ENCODE measurements around the gene MEG3. TPM values are rescaled to one million over a fixed set of nuclear protein-coding genes. Genes with fewer than 3 reads are reported as not detected.
A peak's percentile ranks its signal among the peaks of the same experiment; 100 is the strongest.

MEG3 gene
- total and polyA plus RNA-seq, 4 donors = 21.4 to 454 (median 149) TPM

DNA sequence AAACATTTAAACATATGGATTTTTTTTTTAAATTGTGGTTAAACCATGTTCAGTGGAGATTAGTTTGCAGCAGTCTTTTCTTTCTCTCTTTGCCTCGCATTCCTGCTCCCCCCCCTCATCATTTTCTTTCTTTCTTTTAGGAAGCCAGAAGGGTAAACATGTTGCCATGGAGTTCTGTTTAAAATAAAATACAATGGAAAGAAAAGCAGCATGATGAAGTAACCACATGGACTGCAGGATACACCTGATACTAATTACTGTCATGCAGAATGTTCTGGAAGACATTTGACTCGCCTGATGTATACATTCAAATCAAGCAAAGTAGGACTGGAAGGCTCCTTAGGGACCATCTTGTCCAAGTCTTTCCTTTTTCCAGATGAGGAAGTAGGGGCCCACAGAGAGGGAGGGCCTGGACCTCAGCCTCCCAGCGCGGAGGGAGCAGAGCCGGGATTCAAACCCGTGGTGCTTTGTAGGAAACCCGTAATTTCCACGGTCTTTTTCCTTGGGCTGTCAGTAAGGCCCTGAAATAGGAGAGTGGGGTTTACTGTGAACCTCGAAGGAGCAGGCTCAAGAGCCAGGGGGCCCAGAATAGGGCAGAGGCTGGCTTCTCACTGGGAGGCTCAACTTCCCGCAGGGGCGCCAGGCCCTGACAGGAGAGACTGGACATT is 2.4 kb upstream of the MEG3 start:
- no peak overlapping the region for H3K4me3 ChIP-seq (ENCODE audit: low read length in 2 of 2)
- no peak overlapping the region for H3K27ac ChIP-seq (ENCODE audit: low read depth in 1 of 2, low read length in 2 of 2)
- ATAC-seq (ENCODE audit: low FRiP score) (no peak), DNase-seq (peak in 1 of 2 donors; percentile 31)
- H3K9me3 ChIP-seq (ENCODE audit: control insufficient read depth, low read length) = no peaks in the 10 kb centered on the region
- intact Hi-C loops (cut with DNase I) = no loop called here
- no peaks in the 10 kb centered on the region for H3K27me3 ChIP-seq (ENCODE audit: control insufficient read depth in 1 of 2, insufficient read depth in 2 of 2, low read length in 1 of 2)
- H3K4me1 ChIP-seq (ENCODE audit: control insufficient read depth in 1 of 2, insufficient read depth in 2 of 2, low read length in 2 of 2) = no peaks in the 10 kb centered on the region
- WGBS, 2 donors = 82 to 84% methylated on average over 11 of the region's 11 CpGs
- no peaks in the 10 kb centered on the region for H3K36me3 ChIP-seq (ENCODE audit: control insufficient read depth in 1 of 2, insufficient read depth in 2 of 2, low read length in 1 of 2)

DNA sequence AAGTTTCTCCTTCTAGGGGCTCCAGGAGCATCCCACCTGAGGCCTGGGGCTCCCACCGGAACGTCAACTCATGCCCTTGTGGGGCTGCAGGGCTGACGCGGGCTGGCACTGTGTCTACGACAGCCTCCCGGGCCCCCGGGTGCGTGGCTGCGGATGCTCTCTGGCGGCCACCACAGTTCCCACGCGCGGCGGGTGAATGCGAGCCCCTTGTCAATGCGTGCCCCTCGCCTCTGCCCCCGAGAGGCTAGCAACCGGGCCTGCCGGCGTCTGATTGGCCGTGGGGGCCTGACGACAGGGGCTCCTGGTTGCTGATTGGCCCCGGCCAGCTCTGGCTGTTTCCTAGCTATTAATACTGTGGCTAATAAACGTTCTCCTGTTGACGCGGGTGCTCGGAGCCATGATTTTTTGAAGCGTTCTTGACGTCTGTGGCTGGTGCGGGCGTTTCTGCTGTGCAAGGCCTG is 1.8 kb upstream of the MEG3 start:
- H3K36me3 ChIP-seq (ENCODE audit: control insufficient read depth in 1 of 2, insufficient read depth in 2 of 2, low read length in 1 of 2) = no peaks in the 10 kb centered on the region
- no peaks in the 10 kb centered on the region for H3K27me3 ChIP-seq (ENCODE audit: control insufficient read depth in 1 of 2, insufficient read depth in 2 of 2, low read length in 1 of 2)
- intact Hi-C loops (cut with DNase I) = no loop called here
- H3K4me1 ChIP-seq (ENCODE audit: control insufficient read depth in 1 of 2, insufficient read depth in 2 of 2, low read length in 2 of 2) = no peaks in the 10 kb centered on the region
- DNase-seq (peak; percentile 67 to 77), ATAC-seq (ENCODE audit: low FRiP score) (peak; percentile 47)
- no peaks in the 10 kb centered on the region for H3K9me3 ChIP-seq (ENCODE audit: control insufficient read depth, low read length)
- H3K27ac ChIP-seq (ENCODE audit: low read depth in 1 of 2, low read length in 2 of 2) = no peak overlapping the region
- H3K4me3 ChIP-seq (ENCODE audit: low read length in 2 of 2) = no peak overlapping the region
- 40 to 41% methylated on average over 32 of the region's 32 CpGs for WGBS, 2 donors

DNA sequence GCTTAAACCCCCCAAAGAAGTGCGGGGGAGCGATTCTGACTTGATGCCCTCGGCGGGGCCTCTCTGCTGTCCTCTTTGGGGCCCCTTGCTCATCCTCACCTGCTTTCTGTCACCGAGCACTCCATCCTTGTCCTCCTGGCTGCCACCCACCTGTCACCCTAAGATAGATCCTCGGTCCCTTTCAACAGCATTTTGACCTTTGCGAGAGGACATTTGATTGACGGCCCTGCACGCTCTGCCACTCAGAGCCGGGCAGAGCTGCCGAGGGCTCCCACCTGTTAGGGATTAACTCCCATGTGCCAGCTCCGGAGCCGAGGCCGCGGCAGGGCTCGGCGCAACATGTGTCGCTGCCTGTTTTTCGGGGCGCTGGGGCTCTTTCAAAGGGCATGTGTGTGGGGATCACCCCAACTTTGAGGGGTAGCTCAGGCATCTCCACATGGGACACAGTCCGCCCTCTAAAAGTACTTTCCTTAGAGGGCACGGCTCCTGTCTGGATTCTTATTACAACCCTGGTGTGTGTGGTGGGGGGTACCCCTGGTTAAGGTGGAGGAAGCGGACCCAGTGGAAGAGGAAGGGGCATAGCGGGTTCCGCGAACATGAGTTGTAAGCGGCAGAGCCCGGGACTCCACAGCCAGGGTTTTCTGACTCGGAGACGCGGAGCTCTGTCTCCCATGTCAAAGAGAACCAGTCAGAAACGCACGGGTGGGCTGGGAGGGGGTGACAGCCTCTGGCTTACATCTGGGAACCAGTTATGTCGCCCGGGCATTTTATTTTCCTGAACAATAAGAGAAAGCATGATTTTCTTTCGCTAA is 811 bp upstream of the MEG3 start:
- DNase-seq (peak in 1 of 2 donors; percentile 64), ATAC-seq (ENCODE audit: low FRiP score) (no peak)
- intact Hi-C loops (cut with DNase I) = no loop called here
- WGBS, 2 donors = 60 to 61% methylated on average over 36 of the region's 36 CpGs
- H3K4me1 ChIP-seq (ENCODE audit: control insufficient read depth in 1 of 2, insufficient read depth in 2 of 2, low read length in 2 of 2) = no peaks in the 10 kb centered on the region
- H3K36me3 ChIP-seq (ENCODE audit: control insufficient read depth in 1 of 2, insufficient read depth in 2 of 2, low read length in 1 of 2) = no peaks in the 10 kb centered on the region
- H3K27ac ChIP-seq (ENCODE audit: low read depth in 1 of 2, low read length in 2 of 2) = no peak overlapping the region
- no peaks in the 10 kb centered on the region for H3K27me3 ChIP-seq (ENCODE audit: control insufficient read depth in 1 of 2, insufficient read depth in 2 of 2, low read length in 1 of 2)
- no peaks in the 10 kb centered on the region for H3K9me3 ChIP-seq (ENCODE audit: control insufficient read depth, low read length)
- no peak overlapping the region for H3K4me3 ChIP-seq (ENCODE audit: low read length in 2 of 2)

- H3K27ac ChIP-seq (ENCODE audit: low read depth in 1 of 2, low read length in 2 of 2) = no peak overlapping the region
- WGBS, 2 donors = 42 to 57% methylated on average over 27 of the region's 27 CpGs
- no peaks in the 10 kb centered on the region for H3K9me3 ChIP-seq (ENCODE audit: control insufficient read depth, low read length)
- H3K36me3 ChIP-seq (ENCODE audit: control insufficient read depth in 1 of 2, insufficient read depth in 2 of 2, low read length in 1 of 2) = no peaks in the 10 kb centered on the region
- DNase-seq = peak in 1 of 2 donors; percentile 53
- no peaks in the 10 kb centered on the region for H3K4me1 ChIP-seq (ENCODE audit: control insufficient read depth in 1 of 2, insufficient read depth in 2 of 2, low read length in 2 of 2)
- H3K27me3 ChIP-seq (ENCODE audit: control insufficient read depth in 1 of 2, insufficient read depth in 2 of 2, low read length in 1 of 2) = no peaks in the 10 kb centered on the region
- intact Hi-C loops (cut with DNase I) = no loop called here
- peak; percentile 2 for ATAC-seq (ENCODE audit: low FRiP score)
- no peak overlapping the region for H3K4me3 ChIP-seq (ENCODE audit: low read length in 2 of 2)
Measured at GRCh38 chr14:100826391-100827100, 628 bp downstream of the MEG3 start.

- Histone ChIP-seq H3K9me3 (ENCODE audit: control insufficient read depth, low read length) (no peaks in the 10 kb centered on the region), H3K27ac (ENCODE audit: low read depth in 1 of 2, low read length in 2 of 2) (no peak overlapping the region), H3K27me3 (ENCODE audit: control insufficient read depth in 1 of 2, insufficient read depth in 2 of 2, low read length in 1 of 2) (no peaks in the 10 kb centered on the region), H3K4me3 (ENCODE audit: low read length in 2 of 2) (no peak overlapping the region), H3K36me3 (ENCODE audit: control insufficient read depth in 1 of 2, insufficient read depth in 2 of 2, low read length in 1 of 2) (no peaks in the 10 kb centered on the region), H3K4me1 (ENCODE audit: control insufficient read depth in 1 of 2, insufficient read depth in 2 of 2, low read length in 2 of 2) (no peaks in the 10 kb centered on the region)
- WGBS, 2 donors = 53 to 55% methylated on average over 58 to 61 of the region's 61 CpGs
- intact Hi-C loops (cut with DNase I) = no loop called here
- ATAC-seq (ENCODE audit: low FRiP score) (no peak), DNase-seq (no peak)
Measured at GRCh38 chr14:100827101-100828021, 1.4 kb downstream of the MEG3 start.

GRCh38 chr14:100828031-100828769 is 2.3 kb downstream of the MEG3 start:
- H3K9me3 ChIP-seq (ENCODE audit: control insufficient read depth, low read length) = no peaks in the 10 kb centered on the region
- H3K36me3 ChIP-seq (ENCODE audit: control insufficient read depth in 1 of 2, insufficient read depth in 2 of 2, low read length in 1 of 2) = no peaks in the 10 kb centered on the region
- DNase-seq (no peak), ATAC-seq (ENCODE audit: low FRiP score) (peak; percentile 37)
- intact Hi-C loops (cut with DNase I) = no loop called here
- H3K27ac ChIP-seq (ENCODE audit: low read depth in 1 of 2, low read length in 2 of 2) = no peak overlapping the region
- 61 to 62% methylated on average over 26 of the region's 26 CpGs for WGBS, 2 donors
- no peaks in the 10 kb centered on the region for H3K4me1 ChIP-seq (ENCODE audit: control insufficient read depth in 1 of 2, insufficient read depth in 2 of 2, low read length in 2 of 2)
- H3K4me3 ChIP-seq (ENCODE audit: low read length in 2 of 2) = no peak overlapping the region
- no peaks in the 10 kb centered on the region for H3K27me3 ChIP-seq (ENCODE audit: control insufficient read depth in 1 of 2, insufficient read depth in 2 of 2, low read length in 1 of 2)

GRCh38 chr14:100830681-100831080 is 4.8 kb downstream of the MEG3 start:
- no peak for DNase-seq
- H3K4me3 ChIP-seq (ENCODE audit: low read length in 2 of 2) = no peak overlapping the region
- no peaks in the 10 kb centered on the region for H3K27me3 ChIP-seq (ENCODE audit: control insufficient read depth in 1 of 2, insufficient read depth in 2 of 2, low read length in 1 of 2)
- 55 to 60% methylated on average over 8 of the region's 8 CpGs for WGBS, 2 donors
- H3K36me3 ChIP-seq (ENCODE audit: control insufficient read depth in 1 of 2, insufficient read depth in 2 of 2, low read length in 1 of 2) = no peaks in the 10 kb centered on the region
- H3K9me3 ChIP-seq (ENCODE audit: control insufficient read depth, low read length) = no peaks in the 10 kb centered on the region
- no peak for ATAC-seq (ENCODE audit: low FRiP score)
- no peak overlapping the region for H3K27ac ChIP-seq (ENCODE audit: low read depth in 1 of 2, low read length in 2 of 2)
- intact Hi-C loops (cut with DNase I) = no loop called here
- no peaks in the 10 kb centered on the region for H3K4me1 ChIP-seq (ENCODE audit: control insufficient read depth in 1 of 2, insufficient read depth in 2 of 2, low read length in 2 of 2)

Measured in aorta (tissue), 5 donors.